ENCODE results near the gene FAM171A2. TPM values are rescaled to one million over a fixed set of nuclear protein-coding genes. Genes with fewer than 3 reads are reported as not detected.
A peak's percentile ranks its signal among the peaks of the same experiment; 100 is the strongest.

FAM171A2 gene
- total RNA-seq, 1 experiment from 2014 or later: 7.6 TPM

DNA sequence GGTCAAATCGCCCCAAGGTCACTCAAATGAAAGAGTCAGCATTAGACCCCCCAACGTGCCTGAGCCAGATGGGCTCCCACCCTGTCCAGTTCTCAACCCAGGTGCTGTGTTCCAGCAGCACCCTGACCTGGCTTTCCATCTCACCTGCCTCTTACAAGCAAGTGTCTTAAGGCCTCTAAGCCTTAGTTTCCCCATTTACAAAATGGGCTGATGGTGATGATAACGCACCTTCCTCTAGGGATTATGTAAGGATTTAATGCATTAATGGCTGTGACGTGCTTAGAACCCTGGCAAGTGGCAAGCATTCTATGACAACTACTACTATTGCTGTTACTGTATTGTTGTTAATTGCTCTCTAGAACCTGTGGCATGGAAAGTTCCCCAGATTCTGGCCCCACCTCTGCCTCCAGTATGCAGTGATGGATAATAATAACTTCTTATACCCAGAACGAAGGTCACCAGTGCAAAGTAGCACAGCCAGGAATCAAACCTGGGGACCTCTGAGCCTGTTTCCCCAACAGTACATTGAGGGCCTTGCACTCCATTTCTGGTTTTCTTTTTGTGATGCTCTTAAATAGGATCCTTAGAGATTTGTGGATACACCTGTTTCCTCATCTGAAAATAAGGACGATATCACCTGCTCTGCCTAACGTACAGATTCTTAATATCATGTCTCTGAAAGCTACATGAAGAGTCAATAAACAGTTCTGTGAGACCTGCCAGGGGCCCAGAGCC, 35.8 kb downstream of the FAM171A2 start:
- intact Hi-C loops (cut with micrococcal nuclease; ENCODE audit: unreplicated experiment): loop anchor here (5.0 kb wide), 1 partner anchor 106 kb away; no protein-coding TSS in a partner anchor
- H3K27ac ChIP-seq (ENCODE audit: low read length): peak overlapping the region; percentile 44; the same call in 1 of the 2 replicates
- H3K27me3 ChIP-seq (ENCODE audit: control insufficient read depth, insufficient read depth, low read length): no peaks in the 10 kb centered on the region
- POLR2A ChIA-PET: no interaction called here
- no TSS peak for BruUV-seq (replicated peaks)
- no peak overlapping the region for H3K4me3 ChIP-seq (ENCODE audit: low read depth in 2 of 2, low read length in 2 of 2)
- in situ Hi-C loops (cut with HindIII; ENCODE audit: low pct_unique_long_range_greater_than_20kb, low sequenced_read_pairs): no loop called here
- DNase-seq (ENCODE audit: low read depth, low spot score) (no peak), ATAC-seq (no peak)
- H3K4me1 ChIP-seq (ENCODE audit: control insufficient read depth, insufficient read depth, low read length): no peaks in the 10 kb centered on the region; the same call in none of the 2 replicates
- TF ChIP-seq POLR2AphosphoS5 (IDR thresholded peaks at IDR 0.05; ENCODE audit: low read depth, low read length): no peak
- no peaks in the 10 kb centered on the region for H3K9me3 ChIP-seq (ENCODE audit: control insufficient read depth, insufficient read depth, low read depth, low read length)
- H3K36me3 ChIP-seq (ENCODE audit: control insufficient read depth, insufficient read depth, low read length): peaks cover 6% of the 10 kb centered on the region; the same call in 1 of the 2 replicates
- CTCF ChIA-PET: interaction anchor here (0.6 kb wide), 1 partner anchor 104 kb away, joined by 3 read pairs; no protein-coding TSS in a partner anchor

DNA sequence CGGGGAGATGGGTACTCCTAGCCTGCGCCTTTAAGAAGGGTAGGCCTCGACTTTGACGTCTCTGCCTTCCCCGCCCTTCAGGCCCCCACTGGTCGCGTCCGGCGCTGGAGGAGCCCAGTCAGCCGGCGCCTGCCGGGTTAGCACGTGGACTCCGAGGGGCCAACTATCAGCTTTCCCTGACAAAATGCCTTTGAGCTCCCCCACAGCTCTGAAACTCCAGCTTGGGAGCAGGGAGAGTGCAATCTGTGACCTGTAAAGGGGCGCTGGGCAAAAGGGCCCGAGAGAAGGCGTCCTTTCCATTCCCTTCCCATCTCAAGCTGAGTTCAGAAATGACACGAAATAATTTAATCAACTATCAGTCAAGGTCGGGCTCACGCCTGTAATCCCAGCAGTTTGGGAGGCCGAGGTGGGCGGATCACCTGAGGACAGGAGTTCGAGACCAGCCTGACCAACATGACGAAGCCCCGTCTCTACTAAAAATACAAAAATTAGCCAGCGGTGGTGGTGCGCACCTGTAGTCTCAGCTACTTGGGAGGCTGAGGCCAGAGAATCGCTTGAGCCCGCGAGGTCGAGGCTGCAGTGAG, 36.7 kb downstream of the FAM171A2 start:
- Histone ChIP-seq H3K27ac (ENCODE audit: low read length) (peak overlapping the region; percentile 72), H3K9me3 (ENCODE audit: control insufficient read depth, insufficient read depth, low read depth, low read length) (no peaks in the 10 kb centered on the region), H3K4me3 (ENCODE audit: low read depth in 2 of 2, low read length in 2 of 2) (0 out of 4 replicates have a peak overlapping the region, but pooled peaks of 1 of the 2 experiments have one; percentile 33), H3K4me1 (ENCODE audit: control insufficient read depth, insufficient read depth, low read length) (no peaks in the 10 kb centered on the region; the same call in none of the 2 replicates), H3K27me3 (ENCODE audit: control insufficient read depth, insufficient read depth, low read length) (no peaks in the 10 kb centered on the region), H3K36me3 (ENCODE audit: control insufficient read depth, insufficient read depth, low read length) (peaks cover 6% of the 10 kb centered on the region; the same call in 1 of the 2 replicates)
- TF ChIP-seq, protein P1, sequence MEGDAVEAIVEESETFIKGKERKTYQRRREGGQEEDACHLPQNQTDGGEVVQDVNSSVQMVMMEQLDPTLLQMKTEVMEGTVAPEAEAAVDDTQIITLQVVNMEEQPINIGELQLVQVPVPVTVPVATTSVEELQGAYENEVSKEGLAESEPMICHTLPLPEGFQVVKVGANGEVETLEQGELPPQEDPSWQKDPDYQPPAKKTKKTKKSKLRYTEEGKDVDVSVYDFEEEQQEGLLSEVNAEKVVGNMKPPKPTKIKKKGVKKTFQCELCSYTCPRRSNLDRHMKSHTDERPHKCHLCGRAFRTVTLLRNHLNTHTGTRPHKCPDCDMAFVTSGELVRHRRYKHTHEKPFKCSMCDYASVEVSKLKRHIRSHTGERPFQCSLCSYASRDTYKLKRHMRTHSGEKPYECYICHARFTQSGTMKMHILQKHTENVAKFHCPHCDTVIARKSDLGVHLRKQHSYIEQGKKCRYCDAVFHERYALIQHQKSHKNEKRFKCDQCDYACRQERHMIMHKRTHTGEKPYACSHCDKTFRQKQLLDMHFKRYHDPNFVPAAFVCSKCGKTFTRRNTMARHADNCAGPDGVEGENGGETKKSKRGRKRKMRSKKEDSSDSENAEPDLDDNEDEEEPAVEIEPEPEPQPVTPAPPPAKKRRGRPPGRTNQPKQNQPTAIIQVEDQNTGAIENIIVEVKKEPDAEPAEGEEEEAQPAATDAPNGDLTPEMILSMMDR (IDR thresholded peaks at IDR 0.05): no peak
- TF ChIP-seq TCF7L2 (IDR thresholded peaks at IDR 0.05; ENCODE audit: low read depth, low read length) (no peak), POLR2AphosphoS5 (IDR thresholded peaks at IDR 0.05; ENCODE audit: low read depth, low read length) (peak; percentile 76), SIN3A (IDR thresholded peaks at IDR 0.05; ENCODE audit: borderline replicate concordance, insufficient read depth, low read depth, low read length) (no peak)
- TF ChIP-seq, protein P2, sequence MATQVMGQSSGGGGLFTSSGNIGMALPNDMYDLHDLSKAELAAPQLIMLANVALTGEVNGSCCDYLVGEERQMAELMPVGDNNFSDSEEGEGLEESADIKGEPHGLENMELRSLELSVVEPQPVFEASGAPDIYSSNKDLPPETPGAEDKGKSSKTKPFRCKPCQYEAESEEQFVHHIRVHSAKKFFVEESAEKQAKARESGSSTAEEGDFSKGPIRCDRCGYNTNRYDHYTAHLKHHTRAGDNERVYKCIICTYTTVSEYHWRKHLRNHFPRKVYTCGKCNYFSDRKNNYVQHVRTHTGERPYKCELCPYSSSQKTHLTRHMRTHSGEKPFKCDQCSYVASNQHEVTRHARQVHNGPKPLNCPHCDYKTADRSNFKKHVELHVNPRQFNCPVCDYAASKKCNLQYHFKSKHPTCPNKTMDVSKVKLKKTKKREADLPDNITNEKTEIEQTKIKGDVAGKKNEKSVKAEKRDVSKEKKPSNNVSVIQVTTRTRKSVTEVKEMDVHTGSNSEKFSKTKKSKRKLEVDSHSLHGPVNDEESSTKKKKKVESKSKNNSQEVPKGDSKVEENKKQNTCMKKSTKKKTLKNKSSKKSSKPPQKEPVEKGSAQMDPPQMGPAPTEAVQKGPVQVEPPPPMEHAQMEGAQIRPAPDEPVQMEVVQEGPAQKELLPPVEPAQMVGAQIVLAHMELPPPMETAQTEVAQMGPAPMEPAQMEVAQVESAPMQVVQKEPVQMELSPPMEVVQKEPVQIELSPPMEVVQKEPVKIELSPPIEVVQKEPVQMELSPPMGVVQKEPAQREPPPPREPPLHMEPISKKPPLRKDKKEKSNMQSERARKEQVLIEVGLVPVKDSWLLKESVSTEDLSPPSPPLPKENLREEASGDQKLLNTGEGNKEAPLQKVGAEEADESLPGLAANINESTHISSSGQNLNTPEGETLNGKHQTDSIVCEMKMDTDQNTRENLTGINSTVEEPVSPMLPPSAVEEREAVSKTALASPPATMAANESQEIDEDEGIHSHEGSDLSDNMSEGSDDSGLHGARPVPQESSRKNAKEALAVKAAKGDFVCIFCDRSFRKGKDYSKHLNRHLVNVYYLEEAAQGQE (IDR thresholded peaks at IDR 0.05; ENCODE audit: insufficient read depth in 1 of 2, low read depth in 2 of 2, low read length in 1 of 2): no peak
- ChIA-PET POLR2A (interaction anchor here (0.6 kb wide), 2 partner anchors 106 to 109 kb away, joined by 4 to 6 read pairs; no protein-coding TSS in a partner anchor), CTCF (no interaction called here)
- BruUV-seq (replicated peaks): no TSS peak
- ATAC-seq (peak; percentile 81), DNase-seq (ENCODE audit: low read depth, low spot score) (no peak)
- in situ Hi-C loops (cut with HindIII; ENCODE audit: low pct_unique_long_range_greater_than_20kb, low sequenced_read_pairs) (no loop called here), intact Hi-C loops (cut with micrococcal nuclease; ENCODE audit: unreplicated experiment) (loop anchor here (5.0 kb wide), 1 partner anchor 105 kb away; no protein-coding TSS in a partner anchor)
